DND-41 (cell line): ENCODE results near the gene EXOC3.

Source experiments
- ATAC-seq: fragments of 200-7000 bp; cut with Tn5 transposase; 3 replicates; pipeline ENCODE4 v1.9.1; 2021; ENCODE audit warnings: low read depth; ENCODE audit not compliant: insufficient read depth
- DNase-seq: peaks from one replicate; pipeline ENCODE4 v3.0.0-alpha.2; 2020
- H2AFZ ChIP-seq: 2 replicates; pipeline ENCODE4 v1.6.0; 2012; ENCODE audit warnings: low read depth, low read length
- H3K27ac ChIP-seq: 2 replicates; pipeline ENCODE4 v1.5.1; 2012; ENCODE audit warnings: low read length, inconsistent platforms
- H3K27me3 ChIP-seq: fragments of 200-600 bp; sonication (generic); 2 replicates; pipeline ENCODE4 v1.6.0; 2012; ENCODE audit warnings: low read length, mild to moderate bottlenecking, inconsistent platforms; ENCODE audit not compliant: insufficient read depth, poor library complexity
- H3K36me3 ChIP-seq: 2 replicates; pipeline ENCODE4 v1.5.1; 2012; ENCODE audit warnings: low read length, inconsistent platforms; ENCODE audit not compliant: insufficient read depth
- H3K4me1 ChIP-seq: 2 replicates; pipeline ENCODE4 v1.5.1; 2012; ENCODE audit warnings: mild to moderate bottlenecking, low read length; ENCODE audit not compliant: insufficient read depth
- H3K4me2 ChIP-seq: 2 replicates; pipeline ENCODE4 v1.6.0; 2012; ENCODE audit warnings: mild to moderate bottlenecking, moderate library complexity, low read length, inconsistent platforms; ENCODE audit not compliant: insufficient read depth
- H3K4me3 ChIP-seq, 2 experiments: fragments of 200-600 bp in 1 of 2; shearing (Covaris generic) in 1 of 2; 2 replicates each; pipeline ENCODE4 v1.5.1; 2012 to 2016; ENCODE audit warnings: inconsistent platforms in 2 of 2, low read length in 2 of 2, mild to moderate bottlenecking in 2 of 2, low read depth in 1 of 2, moderate library complexity in 1 of 2
- H3K79me2 ChIP-seq: 2 replicates; pipeline ENCODE4 v1.6.0; 2012; ENCODE audit warnings: low read length, inconsistent platforms; ENCODE audit not compliant: insufficient read depth
- H3K9ac ChIP-seq: 2 replicates; pipeline ENCODE4 v1.6.0; 2012; ENCODE audit warnings: low read depth, mild to moderate bottlenecking, inconsistent platforms, low read length, moderate library complexity
- H3K9me3 ChIP-seq: 2 replicates; pipeline ENCODE4 v1.5.1; 2012; ENCODE audit warnings: low read length, moderate library complexity, mild to moderate bottlenecking, inconsistent platforms; ENCODE audit not compliant: insufficient read depth, severe bottlenecking
- H4K20me1 ChIP-seq: 2 replicates; pipeline ENCODE4 v1.6.0; 2012; ENCODE audit warnings: low read length; ENCODE audit not compliant: insufficient read depth
- EZH2 ChIP-seq: IDR thresholded peaks from 3 replicates; pipeline ENCODE4 v1.6.1; 2012; ENCODE audit warnings: borderline replicate concordance, low read depth, mild to moderate bottlenecking, moderate library complexity, low read length, inconsistent platforms; ENCODE audit not compliant: severe bottlenecking
- TF ChIP-seq, protein P1 (sequence below): IDR thresholded peaks from 2 replicates; pipeline ENCODE4 v1.5.1; 2012; ENCODE audit warnings: borderline replicate concordance, low read length, moderate library complexity, mild to moderate bottlenecking; ENCODE audit not compliant: poor library complexity, severe bottlenecking; ENCODE audit errors: extremely low read depth

EXOC3 gene

DNA sequence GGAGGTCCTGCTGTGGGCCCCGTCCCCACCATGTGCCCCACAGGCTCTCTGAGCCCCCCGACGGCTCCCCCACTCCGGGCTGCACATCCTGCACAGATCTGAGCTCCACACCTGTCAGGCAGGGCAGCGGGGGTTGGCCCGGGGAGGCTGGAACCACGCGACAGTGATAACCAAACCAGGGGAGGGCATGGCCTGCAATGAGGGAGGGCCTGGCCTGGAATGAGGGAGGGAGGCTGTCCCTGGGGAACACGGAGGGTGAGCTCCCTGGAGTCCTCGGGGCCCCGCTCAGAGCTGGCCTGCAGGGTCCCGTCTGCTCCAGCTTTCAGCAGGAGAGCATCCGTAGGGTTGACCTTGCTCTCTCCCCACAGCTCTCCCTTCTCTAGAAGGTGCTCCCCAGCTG is 50.8 kb downstream of the EXOC3 start:
- Histone ChIP-seq H3K4me2 (no peak overlapping the region), H3K9ac (no peak overlapping the region), H3K27me3 (no peaks in the 10 kb centered on the region), H4K20me1 (no peaks in the 10 kb centered on the region), H3K36me3 (no peaks in the 10 kb centered on the region), H3K79me2 (no peaks in the 10 kb centered on the region), H3K4me1 (no peaks in the 10 kb centered on the region), H3K4me3 (no peak overlapping the region), H3K9me3 (no peaks in the 10 kb centered on the region), H2AFZ (no peak overlapping the region), H3K27ac (no peak overlapping the region)
- no peak for DNase-seq
- no peak for TF ChIP-seq EZH2
- TF ChIP-seq, protein P1, sequence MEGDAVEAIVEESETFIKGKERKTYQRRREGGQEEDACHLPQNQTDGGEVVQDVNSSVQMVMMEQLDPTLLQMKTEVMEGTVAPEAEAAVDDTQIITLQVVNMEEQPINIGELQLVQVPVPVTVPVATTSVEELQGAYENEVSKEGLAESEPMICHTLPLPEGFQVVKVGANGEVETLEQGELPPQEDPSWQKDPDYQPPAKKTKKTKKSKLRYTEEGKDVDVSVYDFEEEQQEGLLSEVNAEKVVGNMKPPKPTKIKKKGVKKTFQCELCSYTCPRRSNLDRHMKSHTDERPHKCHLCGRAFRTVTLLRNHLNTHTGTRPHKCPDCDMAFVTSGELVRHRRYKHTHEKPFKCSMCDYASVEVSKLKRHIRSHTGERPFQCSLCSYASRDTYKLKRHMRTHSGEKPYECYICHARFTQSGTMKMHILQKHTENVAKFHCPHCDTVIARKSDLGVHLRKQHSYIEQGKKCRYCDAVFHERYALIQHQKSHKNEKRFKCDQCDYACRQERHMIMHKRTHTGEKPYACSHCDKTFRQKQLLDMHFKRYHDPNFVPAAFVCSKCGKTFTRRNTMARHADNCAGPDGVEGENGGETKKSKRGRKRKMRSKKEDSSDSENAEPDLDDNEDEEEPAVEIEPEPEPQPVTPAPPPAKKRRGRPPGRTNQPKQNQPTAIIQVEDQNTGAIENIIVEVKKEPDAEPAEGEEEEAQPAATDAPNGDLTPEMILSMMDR: no peak
- no peak for ATAC-seq

DNA sequence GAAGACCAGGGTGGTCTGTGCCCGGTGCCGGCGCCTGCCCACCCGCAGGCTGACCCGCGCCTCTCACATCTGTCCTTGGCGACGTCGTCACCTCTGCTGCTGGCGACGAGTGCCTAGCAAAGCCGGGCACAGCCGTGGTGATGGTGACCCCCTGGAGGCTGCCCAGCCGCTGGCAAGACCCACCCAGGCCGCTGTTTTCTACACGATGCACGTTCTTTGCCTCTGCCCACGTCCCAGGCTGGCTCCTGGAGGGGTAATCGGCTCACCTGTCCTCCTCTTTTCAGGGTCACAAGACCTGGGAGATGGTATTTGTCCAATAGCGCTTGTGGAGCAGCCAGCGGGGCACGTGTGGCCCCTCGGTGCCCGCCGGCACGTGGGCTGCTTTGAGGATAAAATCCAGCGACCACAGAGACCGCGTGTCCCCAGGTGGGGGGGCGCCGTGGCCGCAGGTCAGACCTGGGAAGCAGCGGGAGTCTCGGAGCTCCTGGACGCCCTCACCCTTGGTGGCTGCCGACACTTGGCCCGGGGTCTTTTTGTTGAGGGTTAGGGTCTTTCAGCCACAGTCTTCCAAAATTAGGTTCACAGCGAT is 51.8 kb downstream of the EXOC3 start:
- H3K27ac ChIP-seq: no peak overlapping the region
- H3K36me3 ChIP-seq: no peaks in the 10 kb centered on the region
- H3K9ac ChIP-seq: no peak overlapping the region
- H3K27me3 ChIP-seq: no peaks in the 10 kb centered on the region
- ATAC-seq: no peak
- no peak overlapping the region for H2AFZ ChIP-seq
- no peak for DNase-seq
- no peaks in the 10 kb centered on the region for H3K4me1 ChIP-seq
- TF ChIP-seq, protein P1: no peak
- no peak for TF ChIP-seq EZH2
- no peak overlapping the region for H3K4me3 ChIP-seq
- no peaks in the 10 kb centered on the region for H4K20me1 ChIP-seq
- H3K4me2 ChIP-seq: no peak overlapping the region
- no peaks in the 10 kb centered on the region for H3K79me2 ChIP-seq
- no peaks in the 10 kb centered on the region for H3K9me3 ChIP-seq

DNA sequence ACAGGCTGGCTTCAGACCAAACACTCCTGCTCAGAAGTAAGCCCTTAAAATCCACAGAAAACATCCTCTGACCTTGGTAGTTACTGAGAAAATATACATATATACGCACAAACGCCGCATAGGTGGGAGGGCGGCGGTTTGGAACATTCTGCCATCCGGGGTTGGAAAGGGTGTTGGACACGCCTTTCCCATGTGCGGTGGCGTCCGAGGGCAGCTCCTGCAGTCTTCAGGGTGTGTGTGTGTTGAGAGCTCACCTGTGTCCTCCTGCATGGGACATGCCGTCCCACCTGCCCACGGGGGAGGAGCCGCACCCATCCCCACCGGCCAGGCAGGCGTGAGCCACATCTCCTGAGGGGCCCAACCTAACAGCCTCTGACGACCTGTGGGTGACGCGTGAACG is 53.1 kb downstream of the EXOC3 start:
- Histone ChIP-seq H3K79me2 (no peaks in the 10 kb centered on the region), H3K9ac (no peak overlapping the region), H3K4me3 (no peak overlapping the region), H3K36me3 (no peaks in the 10 kb centered on the region), H2AFZ (no peak overlapping the region), H3K4me2 (no peak overlapping the region), H3K4me1 (no peaks in the 10 kb centered on the region), H3K9me3 (no peaks in the 10 kb centered on the region), H3K27me3 (no peaks in the 10 kb centered on the region), H3K27ac (no peak overlapping the region), H4K20me1 (no peaks in the 10 kb centered on the region)
- no peak for ATAC-seq
- no peak for DNase-seq
- TF ChIP-seq, protein P1: no peak
- no peak for TF ChIP-seq EZH2

DNA sequence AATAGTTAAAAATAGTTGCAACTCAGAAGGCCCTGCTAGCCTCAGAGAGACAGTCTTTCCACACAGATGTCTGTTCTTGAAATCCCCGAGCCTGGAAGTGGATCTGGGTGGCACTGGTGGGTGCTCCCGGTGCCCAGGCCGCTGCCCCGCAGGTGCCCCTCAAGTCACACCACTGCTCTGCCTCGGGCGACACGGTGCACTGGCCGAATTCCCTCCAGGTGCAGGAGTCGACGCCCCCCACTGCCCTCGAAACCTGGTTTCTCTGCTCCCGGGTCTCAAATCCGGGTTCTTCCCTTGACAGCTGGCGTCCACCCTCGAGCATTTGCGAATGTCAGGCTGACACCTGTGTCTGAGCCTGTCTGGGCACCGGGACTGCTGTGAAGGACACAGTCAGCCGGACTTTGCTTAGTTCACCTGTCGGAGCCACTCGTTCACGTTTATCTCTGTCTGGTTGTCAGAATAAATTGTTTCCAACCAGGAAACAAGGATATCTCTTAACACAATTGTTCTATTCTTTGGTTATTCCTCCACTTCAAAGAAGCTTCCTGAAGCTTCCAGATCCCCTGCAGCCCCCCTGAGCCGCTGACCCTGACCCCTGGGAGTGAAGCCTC is 54.2 kb downstream of the EXOC3 start:
- TF ChIP-seq EZH2: no peak
- TF ChIP-seq, protein P1: no peak
- no peak for ATAC-seq
- H3K9me3 ChIP-seq: no peaks in the 10 kb centered on the region
- H3K27me3 ChIP-seq: no peaks in the 10 kb centered on the region
- no peaks in the 10 kb centered on the region for H3K4me1 ChIP-seq
- no peak for DNase-seq
- no peak overlapping the region for H2AFZ ChIP-seq
- no peak overlapping the region for H3K4me2 ChIP-seq
- no peak overlapping the region for H3K9ac ChIP-seq
- no peaks in the 10 kb centered on the region for H4K20me1 ChIP-seq
- no peaks in the 10 kb centered on the region for H3K36me3 ChIP-seq
- H3K27ac ChIP-seq: no peak overlapping the region
- H3K79me2 ChIP-seq: no peaks in the 10 kb centered on the region
- H3K4me3 ChIP-seq: no peak overlapping the region
